ENCODE measurements around the gene PREPL. TPM values are rescaled to one million over a fixed set of nuclear protein-coding genes. Genes with fewer than 3 reads are reported as not detected.

Gene PREPL
- total and polyA plus RNA-seq, 2 of the 4 experiments (the other 2 are of a cell fraction) = 27.6 to 39.6 TPM

Other genes with a start within 250 kb of the PREPL start
- gene PPM1B, start 192.6 kb downstream of the PREPL start, total RNA-seq (2012; rRNA removed) = 14.7 and 25.6 TPM in 2 replicates
- 9.0 and 13.4 TPM in 2 replicates for gene PPM1B, start 192.6 kb downstream of the PREPL start, polyA plus RNA-seq (2012; rRNA removed)
- not detected in 2 replicates for gene SLC3A1, start 86.0 kb downstream of the PREPL start, total RNA-seq (2012; rRNA removed)
- gene SLC3A1, start 86.0 kb downstream of the PREPL start, polyA plus RNA-seq (2012; rRNA removed) = not detected in 2 replicates
- 6.7 and 6.8 TPM in 2 replicates for gene CAMKMT, start 453 bp upstream of the PREPL start, total RNA-seq (2012; rRNA removed)
- 3.7 and 4.4 TPM in 2 replicates for gene CAMKMT, start 453 bp upstream of the PREPL start, polyA plus RNA-seq (2012; rRNA removed)

All from IMR-90 (cell line).